AG09309 (cell line): ENCODE results near the gene HOXA9.

ENCODE experiments used
- DNase-seq: peaks from one replicate; pipeline ENCODE4 v3.0.0-alpha.2; 2010; ENCODE audit warnings: low read depth
- H3K4me3 ChIP-seq: 2 replicates; pipeline ENCODE4 v1.5.1; 2011; ENCODE audit warnings: mild to moderate bottlenecking, low read depth, low read length, moderate library complexity; ENCODE audit not compliant: control insufficient read depth
- TF ChIP-seq, protein P1 (sequence below): IDR thresholded peaks from 2 replicates; pipeline ENCODE4 v1.5.1; 2011; ENCODE audit warnings: mild to moderate bottlenecking, low read depth, low read length, inconsistent platforms; ENCODE audit not compliant: insufficient read depth, control insufficient read depth; ENCODE audit errors: missing control alignments

HOXA9 gene

DNA sequence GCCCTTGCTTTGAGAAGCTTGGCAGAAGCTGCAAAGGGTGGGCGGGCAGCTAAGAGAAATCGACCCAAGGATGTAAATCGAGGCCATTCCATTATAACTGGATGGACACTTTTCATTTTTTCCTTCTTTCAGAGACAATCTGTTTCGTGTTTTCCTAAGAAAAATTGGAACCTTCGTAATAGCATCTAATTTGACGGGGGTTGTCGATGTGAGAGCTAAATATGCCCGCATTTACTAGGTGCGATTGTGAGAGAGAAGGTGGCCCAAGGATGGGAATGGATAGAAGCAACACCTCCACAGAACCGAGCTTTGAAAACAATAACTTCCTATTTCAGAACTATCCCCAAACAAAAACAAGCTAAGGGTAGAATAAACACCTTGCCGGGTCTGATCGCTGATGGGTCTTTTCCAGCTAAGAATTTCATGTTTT lies 33.9 kb downstream of the HOXA9 start:
- no peak for DNase-seq
- peak overlapping the region; percentile 75 for H3K4me3 ChIP-seq
- TF ChIP-seq, protein P1, sequence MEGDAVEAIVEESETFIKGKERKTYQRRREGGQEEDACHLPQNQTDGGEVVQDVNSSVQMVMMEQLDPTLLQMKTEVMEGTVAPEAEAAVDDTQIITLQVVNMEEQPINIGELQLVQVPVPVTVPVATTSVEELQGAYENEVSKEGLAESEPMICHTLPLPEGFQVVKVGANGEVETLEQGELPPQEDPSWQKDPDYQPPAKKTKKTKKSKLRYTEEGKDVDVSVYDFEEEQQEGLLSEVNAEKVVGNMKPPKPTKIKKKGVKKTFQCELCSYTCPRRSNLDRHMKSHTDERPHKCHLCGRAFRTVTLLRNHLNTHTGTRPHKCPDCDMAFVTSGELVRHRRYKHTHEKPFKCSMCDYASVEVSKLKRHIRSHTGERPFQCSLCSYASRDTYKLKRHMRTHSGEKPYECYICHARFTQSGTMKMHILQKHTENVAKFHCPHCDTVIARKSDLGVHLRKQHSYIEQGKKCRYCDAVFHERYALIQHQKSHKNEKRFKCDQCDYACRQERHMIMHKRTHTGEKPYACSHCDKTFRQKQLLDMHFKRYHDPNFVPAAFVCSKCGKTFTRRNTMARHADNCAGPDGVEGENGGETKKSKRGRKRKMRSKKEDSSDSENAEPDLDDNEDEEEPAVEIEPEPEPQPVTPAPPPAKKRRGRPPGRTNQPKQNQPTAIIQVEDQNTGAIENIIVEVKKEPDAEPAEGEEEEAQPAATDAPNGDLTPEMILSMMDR = no peak

DNA sequence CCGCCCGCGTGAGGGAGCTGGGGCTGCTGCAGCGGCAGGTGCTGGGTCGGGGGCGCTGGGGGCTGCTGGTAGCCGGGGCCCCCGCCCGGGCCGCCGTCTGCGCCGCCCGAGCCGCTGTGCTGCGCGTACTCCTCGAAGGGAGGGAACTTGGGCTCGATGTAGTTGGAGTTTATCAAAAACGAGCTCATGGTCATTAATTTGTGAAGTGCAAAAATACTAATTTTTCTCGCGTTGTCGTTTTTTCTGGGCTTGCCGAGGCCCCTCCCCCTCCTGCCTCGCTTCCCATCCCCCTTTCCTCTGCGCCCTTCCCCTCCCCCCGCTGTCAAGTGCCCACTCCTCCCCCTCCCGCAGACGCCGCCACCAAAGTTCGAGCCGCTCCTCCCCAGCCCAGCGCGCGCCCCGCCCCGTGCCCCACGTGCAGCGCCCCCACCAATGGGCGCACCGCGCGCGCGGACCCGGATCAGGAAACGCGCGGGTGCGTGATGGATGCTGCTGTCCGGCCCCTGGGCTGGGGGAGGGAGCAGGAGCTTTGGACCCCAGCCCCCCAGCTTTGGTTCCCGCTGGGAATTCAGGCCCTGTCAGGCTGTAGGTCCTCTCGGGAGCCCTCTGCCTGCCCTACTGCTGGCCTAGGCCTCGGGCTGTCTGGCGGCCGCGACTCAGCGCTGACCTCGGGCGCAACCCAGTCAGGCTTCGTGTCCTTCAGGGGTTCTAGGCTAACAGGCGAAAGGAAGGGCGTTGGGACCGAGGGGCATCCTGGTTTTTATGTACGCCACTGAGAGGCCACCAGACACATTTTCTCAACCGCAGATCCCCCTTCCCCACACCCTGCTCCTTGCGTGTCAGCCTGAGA lies 34.6 kb downstream of the HOXA9 start, which contains the start of gene HOXA4:
TSS of gene HOXA4 (minus strand) at position 218 of the 850 bp plus-strand sequence. CDS start at position 194, 24 bp downstream.
- H3K4me3 ChIP-seq = peak within 1 kb of the TSS; percentile 75
- TF ChIP-seq, protein P1 = no peak
- no peak for DNase-seq

DNA sequence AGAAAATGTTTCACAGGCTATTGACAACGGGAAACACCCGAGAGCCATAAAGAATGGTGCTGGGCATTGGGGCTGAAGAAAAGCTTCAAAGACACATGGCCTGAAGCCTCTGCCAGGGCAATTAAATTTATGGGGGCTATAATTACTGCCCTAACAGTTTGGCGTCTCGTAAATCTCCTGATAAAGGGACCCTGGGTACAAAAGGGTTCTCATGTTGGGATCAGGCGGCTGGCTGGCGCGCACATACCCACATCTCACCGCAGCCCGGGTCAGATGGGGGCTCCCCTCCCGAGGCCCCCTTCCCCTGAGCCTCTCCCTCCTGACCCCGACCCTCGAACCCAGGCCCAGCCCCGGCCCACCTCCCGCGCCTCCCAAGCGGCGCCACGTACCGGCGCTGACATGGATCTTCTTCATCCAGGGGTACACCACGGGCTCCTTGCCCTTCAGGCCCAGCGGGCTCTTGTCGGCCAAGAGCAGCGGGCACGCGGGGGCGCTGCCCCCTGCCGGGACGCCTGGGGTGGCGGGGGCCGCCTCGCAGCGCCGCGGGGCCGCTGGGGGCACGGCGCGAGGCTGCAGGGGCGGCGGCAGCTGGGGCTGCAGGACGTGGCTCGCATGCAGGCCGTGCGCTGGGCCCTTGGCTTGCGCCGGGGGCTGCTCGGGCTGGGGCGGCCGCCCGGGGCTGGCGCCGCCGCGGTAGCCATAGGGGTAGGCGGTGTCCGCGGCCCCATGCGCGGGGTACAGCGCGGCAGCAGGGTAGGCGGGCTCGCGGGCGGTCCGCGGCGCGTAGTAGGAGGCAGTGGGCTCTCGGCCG lies 35.4 kb downstream of the HOXA9 start:
- no peak for DNase-seq
- TF ChIP-seq, protein P1 = peak; percentile 16
- peak overlapping the region; percentile 75 for H3K4me3 ChIP-seq

GRCh38 chr7:27128776-27129728 lies 36.3 kb downstream of the HOXA9 start:
- no peak for DNase-seq
- TF ChIP-seq, protein P1 = no peak
- no peak overlapping the region for H3K4me3 ChIP-seq

- TF ChIP-seq, protein P1 = no peak
- DNase-seq = no peak
- no peak overlapping the region for H3K4me3 ChIP-seq
Observed at GRCh38 chr7:27128034-27128433, 37.3 kb downstream of the HOXA9 start.
